Osteoblast (primary cell): Measurements from ENCODE around the gene MGAM2. TPM values are rescaled to one million over a fixed set of nuclear protein-coding genes. Genes with fewer than 3 reads are reported as not detected.
A peak's percentile ranks its signal among the peaks of the same experiment; 100 is the strongest.

Source experiments
- DNase-seq: peaks from one replicate; pipeline ENCODE4 v3.0.0; 2011; ENCODE audit warnings: low spot score, mixed read lengths; ENCODE audit not compliant: insufficient read length; ENCODE audit errors: missing footprints
- H2AFZ ChIP-seq: 2 replicates; pipeline ENCODE4 v1.6.0; 2011; ENCODE audit warnings: mild to moderate bottlenecking, low read length
- H3K27ac ChIP-seq: 2 replicates; pipeline ENCODE4 v1.5.1; 2011; ENCODE audit warnings: mild to moderate bottlenecking, low read depth, low read length, moderate library complexity
- H3K27me3 ChIP-seq: 2 replicates; pipeline ENCODE4 v1.6.0; 2012; ENCODE audit warnings: mild to moderate bottlenecking, control low read depth, inconsistent platforms, low read length, moderate library complexity; ENCODE audit not compliant: insufficient read depth
- H3K36me3 ChIP-seq: 2 replicates; pipeline ENCODE4 v1.5.1; 2011; ENCODE audit warnings: mild to moderate bottlenecking, low read length, control low read depth, moderate library complexity; ENCODE audit not compliant: insufficient read depth
- H3K4me1 ChIP-seq: 2 replicates; pipeline ENCODE4 v1.5.1; 2011; ENCODE audit warnings: mild to moderate bottlenecking, low read length, control low read depth, moderate library complexity; ENCODE audit not compliant: insufficient read depth
- H3K4me2 ChIP-seq: 2 replicates; pipeline ENCODE4 v1.6.0; 2011; ENCODE audit warnings: mild to moderate bottlenecking, low read length; ENCODE audit not compliant: insufficient read depth
- H3K4me3 ChIP-seq: fragments of 200-600 bp; sonication (generic); 3 replicates; pipeline ENCODE4 v1.5.1; 2012; ENCODE audit warnings: mild to moderate bottlenecking, low read length, inconsistent platforms; ENCODE audit not compliant: insufficient read depth
- H3K79me2 ChIP-seq: 2 replicates; pipeline ENCODE4 v1.6.0; 2012; ENCODE audit warnings: mild to moderate bottlenecking, low read length, control low read depth, inconsistent platforms; ENCODE audit not compliant: insufficient read depth
- H3K9me3 ChIP-seq: 2 replicates; pipeline ENCODE4 v1.5.1; 2011; ENCODE audit warnings: low read depth, low read length, control low read depth
- H4K20me1 ChIP-seq: 2 replicates; pipeline ENCODE4 v1.6.0; 2012; ENCODE audit warnings: mild to moderate bottlenecking, low read length, control low read depth; ENCODE audit not compliant: insufficient read depth
- CTCF ChIP-seq: IDR thresholded peaks from 2 replicates; pipeline ENCODE4 v1.5.1; 2011; ENCODE audit warnings: mild to moderate bottlenecking, low read depth, low read length, moderate library complexity; ENCODE audit errors: extremely low read depth
- total RNA-seq: library from RNA; depleted of rRNA; stranded (reverse); fragments of >200 nt; gene quantifications from 2 replicates; pipeline ENCODE4 v1.2.3, GENCODE V29; 2012

Gene MGAM2
- total RNA-seq, 1 donor: not detected

- no peak overlapping the region for H2AFZ ChIP-seq
- no peaks in the 10 kb centered on the region for H4K20me1 ChIP-seq
- H3K4me2 ChIP-seq: no peak overlapping the region
- TF ChIP-seq CTCF: no peak
- no peaks in the 10 kb centered on the region for H3K36me3 ChIP-seq
- no peaks in the 10 kb centered on the region for H3K4me1 ChIP-seq
- no peaks in the 10 kb centered on the region for H3K27me3 ChIP-seq
- no peak overlapping the region for H3K4me3 ChIP-seq
- H3K79me2 ChIP-seq: no peaks in the 10 kb centered on the region
- no peaks in the 10 kb centered on the region for H3K9me3 ChIP-seq
- DNase-seq: no peak
- H3K27ac ChIP-seq: no peak overlapping the region
These were observed 74.3 kb downstream of the MGAM2 start for GRCh38 chr7:142185801-142186200.

GRCh38 chr7:142188154-142188553 is 76.6 kb downstream of the MGAM2 start:
- H3K4me3 ChIP-seq: no peak overlapping the region
- H3K4me1 ChIP-seq: no peaks in the 10 kb centered on the region
- H3K27ac ChIP-seq: no peak overlapping the region
- H3K79me2 ChIP-seq: no peaks in the 10 kb centered on the region
- no peak for DNase-seq
- H3K27me3 ChIP-seq: no peaks in the 10 kb centered on the region
- TF ChIP-seq CTCF: no peak
- H3K9me3 ChIP-seq: no peaks in the 10 kb centered on the region
- H3K36me3 ChIP-seq: no peaks in the 10 kb centered on the region
- H3K4me2 ChIP-seq: no peak overlapping the region
- no peaks in the 10 kb centered on the region for H4K20me1 ChIP-seq
- H2AFZ ChIP-seq: no peak overlapping the region

GRCh38 chr7:142188846-142189245 is 77.3 kb downstream of the MGAM2 start:
- Histone ChIP-seq H3K36me3 (no peaks in the 10 kb centered on the region), H4K20me1 (no peaks in the 10 kb centered on the region), H3K4me2 (no peak overlapping the region), H3K4me3 (no peak overlapping the region), H3K27me3 (no peaks in the 10 kb centered on the region), H3K27ac (no peak overlapping the region), H3K4me1 (no peaks in the 10 kb centered on the region), H3K79me2 (no peaks in the 10 kb centered on the region), H2AFZ (no peak overlapping the region), H3K9me3 (no peaks in the 10 kb centered on the region)
- TF ChIP-seq CTCF: peak; percentile 41
- no peak for DNase-seq

DNA sequence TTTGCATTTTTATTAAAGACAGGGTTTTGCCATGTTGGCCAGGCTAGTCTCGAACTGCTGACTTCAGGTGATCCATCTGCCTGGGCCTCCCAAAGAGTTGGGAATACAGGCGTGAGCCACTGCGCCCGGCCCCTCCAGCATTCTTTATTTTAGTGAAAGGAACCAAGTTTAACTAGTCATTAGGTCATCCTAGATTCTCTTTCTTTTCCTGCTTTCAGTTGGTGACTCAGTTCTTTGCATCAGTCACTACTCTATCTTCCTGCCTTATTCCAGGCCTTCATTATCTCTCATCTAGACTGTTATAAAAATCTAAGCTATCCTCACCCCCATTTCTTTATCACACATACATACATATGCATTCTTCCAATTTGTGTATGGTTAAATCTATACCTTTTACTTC is 82.7 kb downstream of the MGAM2 start:
- no peaks in the 10 kb centered on the region for H3K79me2 ChIP-seq
- H3K4me1 ChIP-seq: no peaks in the 10 kb centered on the region
- H2AFZ ChIP-seq: no peak overlapping the region
- H3K9me3 ChIP-seq: no peaks in the 10 kb centered on the region
- no peak for DNase-seq
- TF ChIP-seq CTCF: no peak
- no peaks in the 10 kb centered on the region for H4K20me1 ChIP-seq
- no peaks in the 10 kb centered on the region for H3K36me3 ChIP-seq
- H3K27ac ChIP-seq: no peak overlapping the region
- no peaks in the 10 kb centered on the region for H3K27me3 ChIP-seq
- no peak overlapping the region for H3K4me2 ChIP-seq
- no peak overlapping the region for H3K4me3 ChIP-seq
